BJ (cell line): ENCODE data around the gene ZNF438. TPM values are rescaled to one million over a fixed set of nuclear protein-coding genes. Genes with fewer than 3 reads are reported as not detected.

Experiments used
- CTCF ChIA-PET: fragments of 350-600 bp; formaldehyde crosslinking; extraction: SDS; loops from one replicate; lab custom pipeline; 2021; ENCODE audit warnings: antibody characterized with exemption, inconsistent platforms; lab: Yijun Ruan, JAX
- POLR2A ChIA-PET: fragments of 300-600 bp; sonication (Branson Sonifier 250); formaldehyde crosslinking; extraction: SDS; loops from one replicate; lab custom pipeline; 2021; ENCODE audit warnings: antibody characterized with exemption; lab: Charles Lee
- DNase-seq: peaks from one replicate; pipeline ENCODE4 v3.0.0-alpha.2; 2011; ENCODE audit warnings: low read depth
- H3K27me3 ChIP-seq: 2 replicates; pipeline ENCODE4 v1.6.0; 2011; ENCODE audit warnings: low read length; ENCODE audit not compliant: control insufficient read depth, insufficient read depth
- H3K36me3 ChIP-seq: 2 replicates; pipeline ENCODE4 v1.5.1; 2011; ENCODE audit warnings: low read length; ENCODE audit not compliant: control insufficient read depth, insufficient read depth
- H3K4me3 ChIP-seq: 2 replicates; pipeline ENCODE4 v1.5.1; 2011; ENCODE audit warnings: low read depth, mild to moderate bottlenecking, control low read depth, low read length
- polyA plus RNA-seq: library from polyadenylated mRNA; depleted of rRNA; stranded (reverse); fragments of >200 nt; gene quantifications from 2 replicates; pipeline ENCODE4 v1.2.3, GENCODE V29; 2011
- TF ChIP-seq, protein P1 (sequence below): IDR thresholded peaks from 2 replicates; pipeline ENCODE4 v1.5.1; 2011; ENCODE audit warnings: low read depth, mild to moderate bottlenecking, control low read depth, inconsistent platforms, low read length, moderate library complexity; ENCODE audit not compliant: insufficient read depth

ZNF438 gene
- polyA plus RNA-seq, 1 experiment, result 3.7 TPM

DNA sequence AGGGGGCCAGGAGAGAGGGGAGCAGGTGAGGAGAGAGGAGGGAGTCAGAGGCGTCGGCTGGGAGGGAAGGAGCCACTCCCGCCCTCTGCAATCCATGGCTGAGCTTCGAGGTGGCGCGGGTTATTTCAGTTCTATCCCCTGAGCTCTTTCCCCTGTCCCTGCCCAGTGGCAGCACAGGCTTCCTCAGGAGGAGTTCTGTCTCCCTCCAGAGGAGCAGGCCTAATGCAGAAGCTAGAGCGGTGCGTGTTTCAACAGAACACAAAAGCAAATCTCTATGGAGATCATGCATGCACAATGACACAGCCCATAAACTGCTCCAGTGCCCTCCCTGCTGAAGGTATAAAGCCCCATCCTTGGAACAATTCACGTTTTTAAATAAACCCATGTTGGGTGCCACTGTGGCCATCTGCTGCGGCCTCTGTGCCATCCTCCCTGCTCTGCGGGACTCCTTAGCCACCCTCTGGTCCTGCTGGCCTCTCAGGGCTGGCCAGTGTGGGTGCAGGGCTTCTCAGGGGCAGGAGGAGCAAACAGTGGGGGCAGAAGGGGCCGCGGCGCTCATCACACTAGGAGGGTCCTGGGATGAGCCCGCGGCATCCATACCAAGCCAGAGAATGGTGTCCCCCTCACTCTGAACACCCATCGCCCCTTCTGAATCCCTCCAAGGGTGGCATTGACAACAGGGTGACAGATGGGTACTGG, 209.5 kb downstream of the ZNF438 start:
- POLR2A ChIA-PET, result no interaction called here
- Histone ChIP-seq H3K27me3 (no peaks in the 10 kb centered on the region), H3K36me3 (no peaks in the 10 kb centered on the region), H3K4me3 (no peak overlapping the region)
- CTCF ChIA-PET, result interaction anchor here (0.9 to 1.4 kb wide), 4 partner anchors 51 to 987 kb away, joined by 3 to 5 read pairs (median 3); no protein-coding TSS in a partner anchor
- no peak for DNase-seq
- TF ChIP-seq, protein P1, sequence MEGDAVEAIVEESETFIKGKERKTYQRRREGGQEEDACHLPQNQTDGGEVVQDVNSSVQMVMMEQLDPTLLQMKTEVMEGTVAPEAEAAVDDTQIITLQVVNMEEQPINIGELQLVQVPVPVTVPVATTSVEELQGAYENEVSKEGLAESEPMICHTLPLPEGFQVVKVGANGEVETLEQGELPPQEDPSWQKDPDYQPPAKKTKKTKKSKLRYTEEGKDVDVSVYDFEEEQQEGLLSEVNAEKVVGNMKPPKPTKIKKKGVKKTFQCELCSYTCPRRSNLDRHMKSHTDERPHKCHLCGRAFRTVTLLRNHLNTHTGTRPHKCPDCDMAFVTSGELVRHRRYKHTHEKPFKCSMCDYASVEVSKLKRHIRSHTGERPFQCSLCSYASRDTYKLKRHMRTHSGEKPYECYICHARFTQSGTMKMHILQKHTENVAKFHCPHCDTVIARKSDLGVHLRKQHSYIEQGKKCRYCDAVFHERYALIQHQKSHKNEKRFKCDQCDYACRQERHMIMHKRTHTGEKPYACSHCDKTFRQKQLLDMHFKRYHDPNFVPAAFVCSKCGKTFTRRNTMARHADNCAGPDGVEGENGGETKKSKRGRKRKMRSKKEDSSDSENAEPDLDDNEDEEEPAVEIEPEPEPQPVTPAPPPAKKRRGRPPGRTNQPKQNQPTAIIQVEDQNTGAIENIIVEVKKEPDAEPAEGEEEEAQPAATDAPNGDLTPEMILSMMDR, result peak; percentile 28; the same call in 1 of the 2 replicates

DNA sequence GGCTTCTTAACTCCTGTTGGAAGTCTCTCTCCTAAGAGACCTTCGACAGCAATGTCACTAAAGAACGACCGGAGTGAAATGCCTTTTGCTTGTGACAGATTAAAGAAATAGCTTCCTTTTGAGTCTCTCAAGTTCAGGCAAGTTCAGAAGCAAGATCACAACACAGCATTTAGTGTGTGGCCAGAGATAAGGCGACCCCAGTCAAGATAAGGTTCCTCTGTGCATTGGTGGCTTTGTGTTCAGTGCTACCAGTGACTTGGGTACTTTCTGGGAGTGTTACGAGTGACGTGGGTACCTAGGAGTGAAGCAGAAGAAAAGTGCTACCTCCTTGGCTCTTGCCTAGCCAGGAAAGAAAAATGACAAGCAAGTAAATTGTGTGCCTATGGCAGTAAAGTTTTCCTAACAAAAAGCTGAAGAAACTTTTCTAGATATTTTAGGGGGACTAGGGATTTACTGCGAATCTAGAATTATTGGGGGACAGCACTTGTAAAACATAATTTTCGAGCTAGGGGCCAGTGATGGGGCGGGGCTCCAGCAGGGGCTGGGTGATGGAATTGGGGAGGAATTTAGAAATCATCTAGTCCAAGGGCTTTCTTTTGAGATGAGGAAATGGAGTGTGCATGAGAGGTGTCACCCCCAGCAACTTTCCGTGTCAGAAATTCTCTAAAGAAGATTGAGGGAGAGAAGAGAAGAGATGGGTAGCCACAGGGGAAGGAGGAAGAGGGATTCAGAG, 210.2 kb downstream of the ZNF438 start:
- CTCF ChIA-PET, result interaction anchor here (0.9 to 1.5 kb wide), 6 partner anchors 9 to 988 kb away, joined by 3 to 5 read pairs (median 3); no protein-coding TSS in a partner anchor
- POLR2A ChIA-PET, result no interaction called here

DNA sequence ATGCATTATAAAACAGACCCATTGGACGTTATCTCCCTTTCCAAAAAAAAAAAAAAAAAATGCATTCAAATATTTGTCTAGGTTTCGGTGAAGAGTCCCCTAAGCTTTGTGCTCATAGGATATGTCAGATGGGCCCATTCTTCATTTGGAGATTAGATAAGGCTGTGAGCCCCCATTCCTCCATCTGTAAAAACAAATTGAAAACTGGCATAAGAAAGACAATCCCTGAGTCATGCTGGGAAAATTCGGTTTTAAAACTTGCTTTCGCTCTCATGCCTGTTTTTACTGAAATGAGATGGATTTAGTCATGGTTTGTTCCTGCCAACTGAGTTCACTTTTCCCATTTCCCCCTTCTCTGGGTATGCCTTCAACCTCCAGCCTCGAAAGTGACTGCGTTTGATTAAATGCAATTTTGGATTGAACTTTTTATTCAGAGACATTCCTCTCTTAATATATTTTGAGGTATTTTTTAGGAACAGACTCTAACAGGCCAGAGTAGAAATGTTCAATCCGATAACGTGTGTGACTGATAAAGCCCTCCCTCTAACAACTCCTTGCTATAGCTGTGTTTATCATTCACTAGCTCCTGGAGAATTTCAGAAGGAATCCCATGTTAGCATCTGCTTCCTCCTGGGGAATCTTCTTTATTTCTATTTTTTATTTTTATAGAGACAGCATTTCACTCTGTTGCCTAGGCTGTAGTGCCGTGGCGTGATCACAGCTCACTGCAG, 211.2 kb downstream of the ZNF438 start:
- TF ChIP-seq, protein P1, result no peak
- H3K4me3 ChIP-seq, result no peak overlapping the region
- ChIA-PET POLR2A (no interaction called here), CTCF (interaction anchor here (1.1 to 1.5 kb wide), 5 partner anchors 8 to 207 kb away, joined by 3 to 5 read pairs (median 3); no protein-coding TSS in a partner anchor)
- peak; percentile 70 for DNase-seq
- H3K27me3 ChIP-seq, result no peaks in the 10 kb centered on the region
- no peaks in the 10 kb centered on the region for H3K36me3 ChIP-seq

More for the DNA sequence above, 210.2 kb downstream of the ZNF438 start:
- Histone ChIP-seq H3K4me3 (no peak overlapping the region), H3K27me3 (no peaks in the 10 kb centered on the region), H3K36me3 (no peaks in the 10 kb centered on the region)
- TF ChIP-seq, protein P1, result no peak
- no peak for DNase-seq

DNA sequence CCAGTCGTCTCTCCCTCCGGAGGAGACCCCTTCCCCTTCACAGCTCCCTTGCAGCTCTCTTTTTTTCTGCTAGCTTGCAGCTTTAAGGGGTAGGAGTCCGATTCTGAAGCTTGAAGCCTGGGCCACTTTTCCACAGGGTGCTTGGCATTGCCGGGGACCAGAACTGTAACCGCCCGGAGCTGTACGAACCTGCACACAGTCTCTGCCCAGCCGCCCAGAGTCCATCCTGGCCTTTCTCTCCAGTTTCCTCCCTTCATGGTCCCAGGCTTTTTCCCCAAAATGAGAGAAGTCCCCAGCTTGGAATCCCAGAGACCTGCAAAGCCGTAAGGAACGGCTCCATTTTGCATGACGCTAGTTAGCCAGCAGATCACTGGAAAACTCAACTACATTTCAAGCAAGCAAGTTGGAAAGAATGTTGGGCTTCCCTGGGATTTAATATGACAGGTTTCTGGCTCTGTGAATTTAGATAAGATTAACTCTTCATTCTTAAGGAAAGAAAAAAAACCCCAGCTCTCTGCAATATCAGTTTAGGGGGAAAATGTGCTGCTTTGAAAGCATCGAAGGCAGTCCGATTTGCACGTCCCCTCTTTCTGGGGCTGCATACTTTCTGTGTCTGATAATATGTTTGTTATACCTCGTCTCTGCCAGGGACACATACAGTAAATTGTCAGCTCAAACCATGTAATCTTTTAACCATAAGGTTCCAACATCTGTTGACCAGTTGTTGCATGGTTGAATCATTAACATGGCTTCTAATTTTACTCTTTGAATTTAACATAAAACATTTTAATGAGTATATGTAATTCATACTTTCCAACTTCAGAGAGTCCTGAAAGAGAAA, 212.1 kb downstream of the ZNF438 start:
- Histone ChIP-seq H3K36me3 (no peaks in the 10 kb centered on the region), H3K27me3 (no peaks in the 10 kb centered on the region), H3K4me3 (no peak overlapping the region)
- ChIA-PET CTCF (interaction anchor here (0.6 to 1.4 kb wide), 4 partner anchors 16 to 461 kb away, joined by 3 to 4 read pairs (median 3); no protein-coding TSS in a partner anchor), POLR2A (no interaction called here)
- TF ChIP-seq, protein P1, result no peak
- peak; percentile 50 for DNase-seq
